ENCODE data around the gene GPLD1.

GPLD1 gene

GRCh38 chr6:24478903-24479302 lies 10.5 kb downstream of the GPLD1 start:
- TF ChIP-seq CTCF (IDR thresholded peaks at IDR 0.05; ENCODE audit: low read length), result no peak
- no peak for TF ChIP-seq EZH2 (optimal IDR thresholded peaks at IDR 0.05; ENCODE audit: low read depth, low read length)
- TF ChIP-seq EZH2phosphoT487 (IDR thresholded peaks at IDR 0.05; ENCODE audit: low read length), result no peak
- Histone ChIP-seq H3K36me3 (replicated peaks; ENCODE audit: insufficient read depth, low read length) (no peaks in the 10 kb centered on the region), H3K9ac (ENCODE audit: low read length) (no peak overlapping the region), H3K4me1 (ENCODE audit: low read length) (peaks cover 10% of the 10 kb centered on the region), H3K27me3 (replicated peaks; ENCODE audit: insufficient read depth, low read length) (no peaks in the 10 kb centered on the region), H3K9me3 (replicated peaks; ENCODE audit: insufficient read depth, low read length) (no peaks in the 10 kb centered on the region), H3K79me2 (ENCODE audit: low read length) (no peaks in the 10 kb centered on the region), H4K20me1 (ENCODE audit: insufficient read depth, low read length) (no peaks in the 10 kb centered on the region), H3K4me2 (ENCODE audit: low read depth, low read length) (no peak overlapping the region), H3K4me3 (ENCODE audit: low read length) (no peak overlapping the region), H3K27ac (ENCODE audit: low read length) (no peak overlapping the region), H3K9me2 (replicated peaks; ENCODE audit: insufficient read depth, low read length) (no peaks in the 10 kb centered on the region), H2AFZ (ENCODE audit: low read length) (no peak overlapping the region), H3F3A (ENCODE audit: insufficient read depth, low read length) (peaks cover 12% of the 10 kb centered on the region)
- no peak for DNase-seq

- Histone ChIP-seq H3K9me3 (replicated peaks; ENCODE audit: insufficient read depth, low read length) (no peaks in the 10 kb centered on the region), H3K9ac (ENCODE audit: low read length) (no peak overlapping the region), H3F3A (ENCODE audit: insufficient read depth, low read length) (no peaks in the 10 kb centered on the region), H3K79me2 (ENCODE audit: low read length) (no peaks in the 10 kb centered on the region), H3K4me3 (ENCODE audit: low read length) (no peak overlapping the region), H3K9me2 (replicated peaks; ENCODE audit: insufficient read depth, low read length) (no peaks in the 10 kb centered on the region), H3K36me3 (replicated peaks; ENCODE audit: insufficient read depth, low read length) (no peaks in the 10 kb centered on the region), H3K4me2 (ENCODE audit: low read depth, low read length) (no peak overlapping the region), H2AFZ (ENCODE audit: low read length) (no peak overlapping the region), H4K20me1 (ENCODE audit: insufficient read depth, low read length) (no peaks in the 10 kb centered on the region), H3K27me3 (replicated peaks; ENCODE audit: insufficient read depth, low read length) (no peaks in the 10 kb centered on the region), H3K4me1 (ENCODE audit: low read length) (no peaks in the 10 kb centered on the region), H3K27ac (ENCODE audit: low read length) (no peak overlapping the region)
- no peak for DNase-seq
- TF ChIP-seq EZH2phosphoT487 (IDR thresholded peaks at IDR 0.05; ENCODE audit: low read length) (no peak), EZH2 (optimal IDR thresholded peaks at IDR 0.05; ENCODE audit: low read depth, low read length) (no peak), CTCF (IDR thresholded peaks at IDR 0.05; ENCODE audit: low read length) (no peak)
These were observed 12.3 kb downstream of the GPLD1 start for GRCh38 chr6:24477070-24477469.

GRCh38 chr6:24476631-24477030 lies 12.7 kb downstream of the GPLD1 start:
- Histone ChIP-seq H3K79me2 (ENCODE audit: low read length) (no peaks in the 10 kb centered on the region), H3K36me3 (replicated peaks; ENCODE audit: insufficient read depth, low read length) (no peaks in the 10 kb centered on the region)
- TF ChIP-seq CTCF (IDR thresholded peaks at IDR 0.05; ENCODE audit: low read length) (no peak), EZH2phosphoT487 (IDR thresholded peaks at IDR 0.05; ENCODE audit: low read length) (no peak), EZH2 (optimal IDR thresholded peaks at IDR 0.05; ENCODE audit: low read depth, low read length) (no peak)

More at GRCh38 chr6:24476631-24477030, 12.7 kb downstream of the GPLD1 start:
- Histone ChIP-seq H3K27me3 (replicated peaks; ENCODE audit: insufficient read depth, low read length) (no peaks in the 10 kb centered on the region), H3K4me3 (ENCODE audit: low read length) (no peak overlapping the region), H3K4me2 (ENCODE audit: low read depth, low read length) (no peak overlapping the region), H3K9me3 (replicated peaks; ENCODE audit: insufficient read depth, low read length) (no peaks in the 10 kb centered on the region), H3K9ac (ENCODE audit: low read length) (no peak overlapping the region), H3K9me2 (replicated peaks; ENCODE audit: insufficient read depth, low read length) (no peaks in the 10 kb centered on the region), H4K20me1 (ENCODE audit: insufficient read depth, low read length) (no peaks in the 10 kb centered on the region), H3F3A (ENCODE audit: insufficient read depth, low read length) (no peaks in the 10 kb centered on the region), H2AFZ (ENCODE audit: low read length) (no peak overlapping the region), H3K27ac (ENCODE audit: low read length) (no peak overlapping the region), H3K4me1 (ENCODE audit: low read length) (no peaks in the 10 kb centered on the region)
- no peak for DNase-seq

Data from MM.1S (cell line).